Esophagus muscularis mucosa (tissue), 4 donors: ENCODE results near the gene AANAT. TPM values are rescaled to one million over a fixed set of nuclear protein-coding genes. Genes with fewer than 3 reads are reported as not detected.

Experiments used
- DNase-seq: peaks from one replicate; pipeline ENCODE4 v3.0.0-alpha.2; 2017; ENCODE audit errors: extremely low spot score
- H3K27ac ChIP-seq, 4 donors: fragments of 200-600 bp; sonication (generic); replicated peaks in 1 of 4; 1 replicate in 3 of 4; 2 replicates in 1 of 4; pipeline ENCODE4 v1.5.1; 2016 to 2019; ENCODE audit warnings: mild to moderate bottlenecking in 1 of 4
- H3K27me3 ChIP-seq, 4 donors: fragments of 200-600 bp; sonication (generic); one replicate each; pipeline versions ENCODE4 v1.5.1 to v1.6.0; 2016 to 2019
- H3K36me3 ChIP-seq, 4 donors: fragments of 200-600 bp; sonication (generic); one replicate each; pipeline ENCODE4 v1.5.1; 2016 to 2019
- H3K4me1 ChIP-seq, 4 donors: fragments of 200-600 bp; sonication (generic); one replicate each; pipeline ENCODE4 v1.5.1; 2016 to 2019
- H3K4me3 ChIP-seq, 4 donors: fragments of 200-600 bp; sonication (generic); 1 replicate in 2 of 4; 2 replicates in 2 of 4; pipeline ENCODE4 v1.5.1; 2016 to 2019; ENCODE audit warnings: mild to moderate bottlenecking in 4 of 4, moderate library complexity in 1 of 4
- H3K9me3 ChIP-seq, 4 donors: fragments of 200-600 bp; sonication (generic); 1 replicate in 3 of 4; 2 replicates in 1 of 4; pipeline ENCODE4 v1.5.1; 2016 to 2019
- CTCF ChIP-seq, 3 experiments: fragments of 200-600 bp in 2 of 3; fragments of 450-650 bp in 1 of 3; sonication (generic) in 2 of 3; IDR thresholded peaks; one replicate each; pipeline ENCODE4 v1.5.1; 2017 to 2019; ENCODE audit warnings: antibody characterized with exemption in 3 of 3, mild to moderate bottlenecking in 2 of 3, moderate library complexity in 1 of 3
- EP300 ChIP-seq: sonication (generic); formaldehyde crosslinking; IDR thresholded peaks from one replicate; pipeline ENCODE4 v1.6.1; 2017; ENCODE audit warnings: antibody characterized with exemption
- POLR2A ChIP-seq: fragments of 450-650 bp; IDR thresholded peaks from one replicate; pipeline ENCODE4 v1.6.1; 2017; ENCODE audit warnings: antibody characterized with exemption, moderate library complexity, mild to moderate bottlenecking, low read depth
- POLR2AphosphoS5 ChIP-seq, 2 donors: sonication (generic); formaldehyde crosslinking; IDR thresholded peaks; one replicate each; pipeline ENCODE4 v1.6.1; 2017; ENCODE audit warnings: antibody characterized with exemption in 2 of 2
- WGBS: methylation state at CpG from one replicate; pipeline ENCODE4 v1.1.5; 2018; 5-methylcytosine and 5-hydroxymethylcytosine counted together
- intact Hi-C: fragments of 100-400 bp; cut with DNase I; formaldehyde crosslinking; loops from one replicate; pipeline ENCODE4 v1.15.1; 2023
- total RNA-seq, 4 donors: library from RNA; depleted of rRNA; stranded (reverse); fragments of >200 nt; gene quantifications; one replicate each; pipeline versions ENCODE4 v1.1.0 to v1.2.1, GENCODE V29; 2016

AANAT gene
- total RNA-seq, 4 donors from 2014 or later, result not detected

- Histone ChIP-seq H3K4me1 (peaks cover 0 to 10% (median 3%) of the 10 kb centered on the region in 4 donors), H3K36me3 (peaks cover 0 to 25% (median 0%) of the 10 kb centered on the region in 4 donors), H3K27ac (no peak overlapping the region), H3K27me3 (no peaks in the 10 kb centered on the region), H3K4me3 (no peak overlapping the region), H3K9me3 (no peaks in the 10 kb centered on the region)
- DNase-seq, result no peak
- intact Hi-C loops, result no loop called here
- 85% methylated on average over 11 of the region's 11 CpGs for WGBS
- TF ChIP-seq EP300 (no peak), POLR2AphosphoS5 (IDR thresholded peaks at IDR 0.05) (no peak), CTCF (IDR thresholded peaks at IDR 0.05) (no peak), POLR2A (no peak)
Measured at GRCh38 chr17:76484228-76484725, 16.9 kb downstream of the AANAT start.

- peaks cover 0 to 6% (median 3%) of the 10 kb centered on the region in 4 donors for H3K4me1 ChIP-seq
- 32% methylated on average over 11 of the region's 11 CpGs for WGBS
- peak overlapping the region in 2 of 4 donors; percentile 41 to 60 for H3K27ac ChIP-seq
- intact Hi-C loops, result no loop called here
- peaks cover 0 to 17% (median 0%) of the 10 kb centered on the region in 4 donors for H3K36me3 ChIP-seq
- DNase-seq, result no peak
- H3K27me3 ChIP-seq, result no peaks in the 10 kb centered on the region
- H3K4me3 ChIP-seq, result no peak overlapping the region
- H3K9me3 ChIP-seq, result no peaks in the 10 kb centered on the region
- TF ChIP-seq EP300 (peak; percentile 52), POLR2AphosphoS5 (IDR thresholded peaks at IDR 0.05) (peak; percentile 64 to 73), POLR2A (no peak), CTCF (IDR thresholded peaks at IDR 0.05) (no peak)
Measured at GRCh38 chr17:76485569-76485968, 18.2 kb downstream of the AANAT start.

- no peaks in the 10 kb centered on the region for H3K27me3 ChIP-seq
- H3K4me1 ChIP-seq, result peaks cover 8 to 17% (median 14%) of the 10 kb centered on the region in 4 donors
- DNase-seq, result no peak
- TF ChIP-seq POLR2A (no peak), CTCF (IDR thresholded peaks at IDR 0.05) (no peak), POLR2AphosphoS5 (IDR thresholded peaks at IDR 0.05) (no peak), EP300 (no peak)
- no peak overlapping the region for H3K27ac ChIP-seq
- H3K9me3 ChIP-seq, result no peaks in the 10 kb centered on the region
- intact Hi-C loops, result no loop called here
- no peak overlapping the region for H3K4me3 ChIP-seq
- peaks cover 0 to 6% (median 0%) of the 10 kb centered on the region in 4 donors for H3K36me3 ChIP-seq
- WGBS, result 97% methylated on average over 18 of the region's 22 CpGs
Measured at GRCh38 chr17:76487451-76488192, 20.2 kb downstream of the AANAT start.

GRCh38 chr17:76490112-76490710 lies 22.8 kb downstream of the AANAT start:
- 60% methylated on average over 8 of the region's 10 CpGs for WGBS
- intact Hi-C loops, result no loop called here
- no peak for DNase-seq
- Histone ChIP-seq H3K36me3 (peaks cover 0 to 10% (median 0%) of the 10 kb centered on the region in 4 donors), H3K4me3 (no peak overlapping the region), H3K4me1 (peaks cover 22 to 33% (median 30%) of the 10 kb centered on the region in 4 donors), H3K9me3 (no peaks in the 10 kb centered on the region), H3K27ac (no peak overlapping the region), H3K27me3 (no peaks in the 10 kb centered on the region)
- TF ChIP-seq CTCF (IDR thresholded peaks at IDR 0.05) (no peak), EP300 (no peak), POLR2A (no peak), POLR2AphosphoS5 (IDR thresholded peaks at IDR 0.05) (no peak)
